HUES64 (cell line): ENCODE measurements around the gene TMEM39B.
"Not testable (repeated sequence)": the region's sequence is repeated elsewhere in the genome, so short reads cannot be mapped to it uniquely, and the experiment has no call there.

Experiments
- H3K27ac ChIP-seq: 2 replicates; pipeline ENCODE4 v1.7.0; 2013; ENCODE audit warnings: low read depth, low read length, inconsistent platforms
- H3K27me3 ChIP-seq: 2 replicates; pipeline ENCODE4 v1.6.1; 2013; ENCODE audit warnings: mild to moderate bottlenecking, low read length; ENCODE audit not compliant: insufficient read depth
- H3K36me3 ChIP-seq: 2 replicates; pipeline ENCODE4 v1.6.1; 2013; ENCODE audit warnings: mild to moderate bottlenecking, low read length; ENCODE audit not compliant: insufficient read depth
- H3K4me1 ChIP-seq: 2 replicates; pipeline ENCODE4 v1.6.1; 2013; ENCODE audit warnings: mild to moderate bottlenecking, low read length, moderate library complexity; ENCODE audit not compliant: insufficient read depth
- H3K4me3 ChIP-seq: 2 replicates; pipeline ENCODE4 v1.5.1; 2013; ENCODE audit warnings: mild to moderate bottlenecking, low read length, moderate library complexity
- H3K9ac ChIP-seq: 2 replicates; pipeline ENCODE4 v1.6.1; 2013; ENCODE audit warnings: mild to moderate bottlenecking, low read depth, low read length
- H3K9me3 ChIP-seq: 2 replicates; pipeline ENCODE4 v1.6.1; 2013; ENCODE audit warnings: low read depth, low read length; ENCODE audit not compliant: insufficient read depth
- WGBS: fragments of 150-250, 120-280 bp; methylation state at CpG from one replicate; pipeline ENCODE4 v1.1.7; 2013; ENCODE audit warnings: missing lambda C conversion rate; 5-methylcytosine and 5-hydroxymethylcytosine counted together

TMEM39B gene

DNA sequence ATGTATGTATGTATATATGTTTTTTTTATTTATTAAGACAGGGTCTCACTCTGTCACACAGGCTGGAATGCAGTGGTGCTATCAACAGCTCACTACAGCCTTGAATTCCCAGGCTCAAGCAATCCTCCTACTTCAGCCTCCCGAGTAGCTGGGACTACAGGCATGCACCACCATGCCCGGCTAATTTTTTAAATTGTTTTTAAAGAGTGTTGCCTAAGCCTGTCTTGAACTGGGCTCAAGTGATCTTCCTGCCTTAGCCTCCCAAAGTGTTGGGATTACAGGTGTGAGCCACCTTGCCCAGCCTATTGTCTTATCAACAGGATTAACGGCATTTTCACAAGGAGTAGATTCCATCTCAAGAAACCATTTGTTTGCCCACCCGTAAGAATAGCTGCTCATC lies 40.7 kb downstream of the TMEM39B start:
- H3K4me1 ChIP-seq, H3K9me3 ChIP-seq, H3K4me3 ChIP-seq, H3K27ac ChIP-seq, H3K27me3 ChIP-seq, H3K9ac ChIP-seq: not testable (repeated sequence)
- H3K36me3 ChIP-seq: peaks cover 11% of the 10 kb centered on the region
- 94% methylated on average over 4 of the region's 4 CpGs for WGBS

DNA sequence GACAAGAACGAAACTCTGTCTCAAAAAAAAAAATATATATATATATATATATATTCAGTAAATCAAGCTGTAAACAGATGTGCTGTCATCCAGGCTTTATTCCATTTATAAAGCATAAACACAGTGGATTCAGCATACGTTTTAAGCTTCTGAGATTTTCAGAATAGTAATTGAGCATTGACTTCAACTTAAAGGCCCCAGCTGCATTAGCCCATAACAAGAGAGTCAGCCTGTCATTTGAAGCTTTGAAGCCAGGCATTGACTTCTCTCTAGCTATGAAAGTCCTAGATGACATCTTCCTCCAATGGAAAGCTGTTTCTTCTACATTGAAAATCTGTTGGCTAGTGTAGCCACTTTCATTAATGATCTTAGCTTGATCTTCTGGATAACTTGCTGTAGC lies 41.7 kb downstream of the TMEM39B start:
- H3K4me3 ChIP-seq: no peak overlapping the region
- no peaks in the 10 kb centered on the region for H3K9me3 ChIP-seq
- H3K36me3 ChIP-seq: peaks cover 11% of the 10 kb centered on the region
- 93% methylated on average over 1 of the region's 2 CpGs for WGBS
- H3K27me3 ChIP-seq: no peaks in the 10 kb centered on the region
- no peaks in the 10 kb centered on the region for H3K4me1 ChIP-seq
- H3K9ac ChIP-seq: no peak overlapping the region
- H3K27ac ChIP-seq: no peak overlapping the region

DNA sequence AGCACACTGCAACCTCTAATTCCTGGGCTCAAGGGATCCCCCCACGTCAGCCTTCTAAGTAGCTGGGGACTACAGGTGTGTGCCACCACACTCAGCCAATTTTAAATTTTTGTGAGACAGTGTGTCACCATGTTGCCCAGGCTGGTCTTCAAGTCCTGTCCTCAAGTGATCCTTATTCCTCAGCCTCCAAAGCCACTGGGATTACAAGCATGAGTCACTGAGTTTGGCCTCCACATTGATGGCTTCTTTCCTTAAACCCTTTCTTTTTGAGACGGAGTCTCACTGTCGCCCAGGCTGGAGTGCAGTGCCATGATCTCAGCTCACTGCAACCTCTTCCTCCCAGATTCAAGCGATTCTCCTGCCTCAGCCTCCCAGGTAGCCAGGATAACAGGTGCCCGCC lies 42.8 kb downstream of the TMEM39B start:
- no peak overlapping the region for H3K27ac ChIP-seq
- H3K36me3 ChIP-seq: peaks cover 11% of the 10 kb centered on the region
- H3K9me3 ChIP-seq: no peaks in the 10 kb centered on the region
- no peaks in the 10 kb centered on the region for H3K4me1 ChIP-seq
- 97% methylated on average over 5 of the region's 5 CpGs for WGBS
- no peak overlapping the region for H3K9ac ChIP-seq
- no peaks in the 10 kb centered on the region for H3K27me3 ChIP-seq
- H3K4me3 ChIP-seq: no peak overlapping the region

DNA sequence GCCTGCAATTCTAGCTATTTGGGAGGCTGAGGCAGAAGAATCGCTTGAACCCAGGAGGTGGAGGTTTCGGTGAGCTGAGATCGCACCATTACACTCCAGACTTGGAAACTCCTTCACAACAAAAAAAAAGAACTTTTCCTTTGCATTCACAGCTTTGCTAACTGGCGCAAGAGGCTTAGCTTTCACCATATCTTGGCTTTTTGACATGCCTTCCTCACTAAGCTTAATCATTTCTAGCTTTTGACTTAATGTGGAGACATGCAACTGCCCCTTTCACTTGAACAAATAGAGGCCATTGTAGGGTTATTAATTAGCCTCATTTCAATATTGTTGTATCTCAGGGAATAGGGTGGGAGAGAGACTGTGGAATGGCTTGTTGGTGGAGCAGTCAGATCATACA lies 43.8 kb downstream of the TMEM39B start:
- Histone ChIP-seq H3K27me3 (no peaks in the 10 kb centered on the region), H3K27ac (no peak overlapping the region), H3K9me3 (no peaks in the 10 kb centered on the region), H3K36me3 (peaks cover 11% of the 10 kb centered on the region), H3K9ac (no peak overlapping the region), H3K4me1 (no peaks in the 10 kb centered on the region), H3K4me3 (no peak overlapping the region)
- 96% methylated on average over 4 of the region's 4 CpGs for WGBS

DNA sequence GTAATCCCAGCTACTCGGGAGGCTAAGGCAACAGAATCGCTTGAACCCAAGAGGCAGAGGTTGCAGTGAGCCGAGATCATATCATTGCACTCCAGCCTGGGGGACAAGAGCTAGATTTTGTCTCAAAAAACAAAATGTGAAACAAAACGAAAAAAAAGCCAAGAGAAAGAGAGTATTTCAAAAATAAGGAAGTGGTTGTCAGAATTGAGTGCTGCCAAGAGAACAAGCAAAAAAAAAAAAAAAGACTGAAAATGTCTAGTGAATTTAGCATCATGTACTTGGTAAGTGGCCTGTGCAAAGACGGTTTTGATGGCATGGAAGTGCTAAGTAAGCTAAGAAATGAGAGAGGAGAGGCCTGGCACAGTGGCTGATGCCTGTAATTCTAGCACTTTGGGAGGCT lies 49.4 kb downstream of the TMEM39B start:
- H3K27ac ChIP-seq: no peak overlapping the region
- WGBS: 94% methylated on average over 5 of the region's 5 CpGs

DNA sequence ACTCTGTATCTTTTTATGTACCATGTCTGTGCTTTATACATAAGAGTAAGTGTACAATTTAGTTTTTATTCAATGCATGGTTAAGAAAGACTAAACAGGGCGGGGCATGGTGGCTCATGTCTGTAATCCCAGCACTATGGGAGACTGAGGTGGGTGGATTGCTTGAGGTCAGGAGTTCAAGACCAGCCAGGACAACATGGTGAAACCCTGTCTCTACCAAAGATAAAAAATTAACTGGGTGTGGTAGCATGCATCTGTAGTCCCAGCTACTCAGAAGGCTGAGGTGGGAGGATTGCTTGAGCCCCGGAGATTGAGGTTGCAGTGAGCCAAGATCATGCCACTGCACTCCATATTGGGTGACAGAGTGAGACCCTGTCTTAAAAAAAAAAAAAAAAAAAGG lies 50.6 kb downstream of the TMEM39B start:
- H3K9me3 ChIP-seq, H3K27me3 ChIP-seq, H3K36me3 ChIP-seq, H3K27ac ChIP-seq, H3K4me3 ChIP-seq, H3K9ac ChIP-seq: not testable (repeated sequence)
- WGBS: 92% methylated on average over 2 of the region's 2 CpGs
- H3K4me1 ChIP-seq: peaks cover 17% of the 10 kb centered on the region

More for the DNA sequence above, 49.4 kb downstream of the TMEM39B start:
- peaks cover 7% of the 10 kb centered on the region for H3K4me1 ChIP-seq
- H3K27me3 ChIP-seq: no peaks in the 10 kb centered on the region
- H3K36me3 ChIP-seq: no peaks in the 10 kb centered on the region
- no peak overlapping the region for H3K9ac ChIP-seq
- no peaks in the 10 kb centered on the region for H3K9me3 ChIP-seq
- no peak overlapping the region for H3K4me3 ChIP-seq

DNA sequence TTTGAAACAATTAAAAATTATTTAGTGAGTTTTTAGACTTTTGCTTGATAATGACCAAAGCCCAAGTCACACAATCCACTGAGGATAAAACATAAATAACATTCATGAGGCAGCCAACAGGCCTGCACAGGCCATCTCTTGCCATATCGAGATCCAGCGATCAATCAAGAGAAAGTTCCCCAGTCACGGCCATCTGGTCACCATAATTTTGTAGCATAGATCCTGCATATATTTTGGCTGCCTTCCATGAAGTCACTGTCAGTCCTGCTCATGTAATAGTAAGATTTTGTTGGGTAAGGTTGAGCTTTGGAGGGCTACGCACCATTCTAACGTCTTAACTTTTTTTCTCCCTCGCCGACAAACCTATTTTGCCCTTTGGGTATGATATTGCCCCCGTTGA lies 52.6 kb downstream of the TMEM39B start:
- 97% methylated on average over 8 of the region's 8 CpGs for WGBS
- H3K27me3 ChIP-seq: no peaks in the 10 kb centered on the region
- H3K9me3 ChIP-seq: no peaks in the 10 kb centered on the region
- no peak overlapping the region for H3K27ac ChIP-seq
- peaks cover 17% of the 10 kb centered on the region for H3K4me1 ChIP-seq
- no peak overlapping the region for H3K4me3 ChIP-seq
- peaks cover 5% of the 10 kb centered on the region for H3K36me3 ChIP-seq
- no peak overlapping the region for H3K9ac ChIP-seq

DNA sequence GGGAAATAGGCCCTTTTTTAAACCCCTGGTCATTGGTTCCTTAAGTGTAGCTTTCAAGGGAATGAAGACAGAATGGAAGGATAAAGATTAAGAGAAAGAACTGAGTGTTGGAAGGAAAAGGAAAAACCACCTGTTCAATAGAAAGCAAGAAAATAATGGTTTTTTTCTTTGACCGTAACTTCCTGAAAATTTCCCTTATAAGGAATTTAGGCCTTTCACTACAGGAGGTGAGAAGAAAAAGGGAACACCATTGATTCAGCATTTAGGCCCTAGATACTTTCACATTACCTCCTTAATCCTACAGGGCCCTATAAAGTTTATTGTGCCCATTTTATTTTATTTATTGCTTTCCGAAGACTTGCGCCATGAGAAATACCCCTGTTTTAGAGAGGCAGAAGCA lies 54.0 kb downstream of the TMEM39B start:
- Histone ChIP-seq H3K4me1 (peaks cover 17% of the 10 kb centered on the region), H3K9ac (peak overlapping the region; percentile 24; the same call in 1 of the 2 replicates), H3K36me3 (peaks cover 5% of the 10 kb centered on the region), H3K9me3 (no peaks in the 10 kb centered on the region), H3K4me3 (no peak overlapping the region), H3K27ac (peak overlapping the region; percentile 73), H3K27me3 (no peaks in the 10 kb centered on the region)
- WGBS: 97% methylated on average over 2 of the region's 3 CpGs

DNA sequence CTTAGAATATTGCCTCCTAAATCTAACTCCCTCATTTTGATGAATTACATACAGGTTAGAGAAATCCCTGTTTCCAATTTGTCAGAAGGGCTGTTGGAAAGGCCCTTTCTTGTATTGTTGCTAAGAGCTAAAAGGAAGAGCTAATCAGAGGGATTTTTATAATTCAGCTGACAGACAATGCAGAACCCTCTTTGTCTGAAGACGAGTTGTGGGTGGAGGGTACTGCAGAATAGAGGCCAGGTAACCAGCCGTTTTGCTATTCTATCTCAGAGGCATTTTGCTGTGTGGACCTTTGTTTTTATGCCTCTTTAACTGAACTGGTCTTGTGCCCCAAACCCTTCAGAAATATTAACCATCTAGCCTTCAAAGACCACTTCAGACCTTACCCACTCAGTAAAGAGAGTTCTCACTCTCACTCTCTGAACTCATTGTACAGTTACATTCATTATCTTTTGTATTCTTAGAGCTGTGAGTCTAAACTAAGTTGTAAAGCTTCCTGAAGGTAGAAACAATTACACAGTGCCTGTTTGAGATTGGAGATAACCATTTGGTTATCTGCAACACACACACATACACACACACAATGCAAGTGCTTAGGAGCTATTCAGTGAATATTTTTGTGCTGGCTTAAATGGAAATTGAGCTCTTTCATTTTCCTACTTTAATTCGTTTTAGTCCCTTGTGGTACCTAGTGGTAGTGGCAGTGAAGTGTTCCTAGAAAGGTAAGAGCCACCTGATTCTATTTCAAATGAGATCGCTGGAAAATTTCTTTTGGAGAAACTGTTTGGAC lies 54.9 kb downstream of the TMEM39B start:
- Histone ChIP-seq H3K27ac (peak overlapping the region; percentile 73; the same call in 1 of the 2 replicates), H3K27me3 (no peaks in the 10 kb centered on the region), H3K36me3 (peaks cover 5% of the 10 kb centered on the region), H3K4me3 (no peak overlapping the region), H3K9ac (peak overlapping the region; percentile 24; the same call in 1 of the 2 replicates), H3K4me1 (peaks cover 17% of the 10 kb centered on the region), H3K9me3 (no peaks in the 10 kb centered on the region)
- WGBS: 87% methylated on average over 4 of the region's 4 CpGs

DNA sequence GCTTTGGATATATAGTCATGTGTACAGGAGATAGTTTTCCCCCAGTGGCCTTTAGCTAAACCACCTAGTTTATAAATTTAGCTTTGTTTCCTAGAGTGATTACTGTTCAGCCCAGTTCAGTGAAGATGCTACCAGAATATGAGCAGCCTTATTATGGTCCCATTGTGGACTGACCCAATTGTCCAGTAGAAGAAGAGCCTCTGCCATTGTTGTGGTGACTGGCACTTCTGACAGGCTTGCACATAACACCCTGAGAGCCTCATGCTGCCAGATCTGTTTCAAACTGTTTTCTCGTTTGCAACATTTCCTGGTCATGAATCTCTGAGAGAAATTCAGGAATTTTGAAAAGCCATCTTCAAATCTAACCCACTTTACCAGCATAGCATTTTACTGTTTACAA lies 55.7 kb downstream of the TMEM39B start:
- no peak overlapping the region for H3K27ac ChIP-seq
- H3K9me3 ChIP-seq: no peaks in the 10 kb centered on the region
- no peak overlapping the region for H3K4me3 ChIP-seq
- no peaks in the 10 kb centered on the region for H3K27me3 ChIP-seq
- 89% methylated on average over 1 of the region's 1 CpG for WGBS
- peaks cover 17% of the 10 kb centered on the region for H3K4me1 ChIP-seq
- H3K9ac ChIP-seq: no peak overlapping the region
- H3K36me3 ChIP-seq: peaks cover 5% of the 10 kb centered on the region

DNA sequence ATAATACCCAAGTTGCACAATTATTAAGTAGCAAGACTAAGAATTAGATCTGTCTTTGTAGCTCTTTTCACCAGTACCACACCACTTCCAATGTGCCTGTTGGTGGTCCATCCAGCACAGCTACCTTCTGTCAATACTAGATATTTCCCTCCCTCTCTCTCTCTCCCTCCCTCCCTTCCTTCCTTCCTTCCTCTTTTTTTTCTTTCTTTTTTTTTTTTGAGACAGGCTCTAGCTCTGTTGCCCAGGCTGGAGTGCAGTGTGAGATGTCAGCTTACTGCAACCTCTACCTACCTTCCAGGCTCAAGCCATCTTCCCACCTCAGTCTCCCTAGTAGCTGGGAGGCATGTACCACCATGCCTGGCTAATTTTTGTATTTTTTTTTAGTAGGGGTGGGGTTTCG lies 56.2 kb downstream of the TMEM39B start:
- peaks cover 5% of the 10 kb centered on the region for H3K36me3 ChIP-seq
- 89% methylated on average over 1 of the region's 1 CpG for WGBS
- no peak overlapping the region for H3K4me3 ChIP-seq
- no peak overlapping the region for H3K9ac ChIP-seq
- H3K27ac ChIP-seq: no peak overlapping the region
- no peaks in the 10 kb centered on the region for H3K27me3 ChIP-seq
- H3K9me3 ChIP-seq: no peaks in the 10 kb centered on the region
- peaks cover 17% of the 10 kb centered on the region for H3K4me1 ChIP-seq

DNA sequence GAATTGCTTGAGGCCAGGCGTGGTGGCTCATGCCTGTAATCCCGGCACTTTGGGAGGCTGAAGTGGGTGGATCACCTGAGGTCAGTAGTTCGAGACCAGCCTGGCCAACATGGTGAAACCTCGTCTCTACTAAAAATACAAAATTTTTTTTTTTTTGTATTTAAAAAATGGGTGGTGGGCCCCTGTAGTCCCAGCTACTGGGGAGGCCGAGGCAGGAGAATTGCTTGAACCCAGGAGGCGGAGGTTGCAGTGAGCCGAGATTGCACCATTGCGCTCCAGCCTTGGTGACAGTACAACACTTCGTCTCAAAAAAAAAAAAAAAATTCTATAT lies 61.2 kb downstream of the TMEM39B start:
- not testable (repeated sequence) for H3K4me1 ChIP-seq, H3K36me3 ChIP-seq, H3K9me3 ChIP-seq, H3K27me3 ChIP-seq, H3K9ac ChIP-seq, H3K27ac ChIP-seq, H3K4me3 ChIP-seq
- 93% methylated on average over 7 of the region's 9 CpGs for WGBS
